ENCODE measurements around the gene DYRK1A.

DYRK1A gene

DNA sequence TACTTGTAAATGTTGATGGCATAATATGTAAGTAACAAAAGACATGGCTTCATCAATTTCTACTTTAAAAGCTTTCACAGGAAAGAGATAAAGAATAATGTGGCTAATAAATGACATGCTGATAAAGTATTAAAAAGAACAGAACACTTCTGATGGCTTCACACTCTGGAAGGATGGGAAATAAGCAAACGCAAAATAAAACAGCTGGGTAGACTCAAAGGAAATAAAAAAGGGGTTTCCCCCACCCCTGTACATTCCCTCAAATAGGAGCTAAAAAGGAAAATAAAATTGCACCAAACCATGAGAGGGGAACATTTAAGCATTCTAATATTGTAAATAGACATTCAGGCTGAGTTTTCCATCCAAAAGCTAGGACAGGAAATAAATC lies 27.0 kb upstream of the DYRK1A start:
- Histone ChIP-seq H3K9ac (ENCODE audit: low read depth in 1 of 2, low read length in 2 of 2) (no peak overlapping the region), H3K27me3 (ENCODE audit: control insufficient read depth in 2 of 2, insufficient read depth in 2 of 2, low read length in 2 of 2) (no peaks in the 10 kb centered on the region), H3K9me3 (ENCODE audit: control insufficient read depth in 2 of 2, low read length in 2 of 2) (no peaks in the 10 kb centered on the region), H3K27ac (ENCODE audit: low read depth in 2 of 2, low read length in 2 of 2) (no peak overlapping the region), H3K4me1 (ENCODE audit: control insufficient read depth in 2 of 2, insufficient read depth in 2 of 2, low read length in 2 of 2) (peaks cover 0 to 4% of the 10 kb centered on the region in 2 donors), H3K36me3 (ENCODE audit: control insufficient read depth in 2 of 2, insufficient read depth in 2 of 2, low read length in 2 of 2) (no peaks in the 10 kb centered on the region), H3K4me3 (ENCODE audit: low read length in 2 of 2) (no peak overlapping the region)

DNA sequence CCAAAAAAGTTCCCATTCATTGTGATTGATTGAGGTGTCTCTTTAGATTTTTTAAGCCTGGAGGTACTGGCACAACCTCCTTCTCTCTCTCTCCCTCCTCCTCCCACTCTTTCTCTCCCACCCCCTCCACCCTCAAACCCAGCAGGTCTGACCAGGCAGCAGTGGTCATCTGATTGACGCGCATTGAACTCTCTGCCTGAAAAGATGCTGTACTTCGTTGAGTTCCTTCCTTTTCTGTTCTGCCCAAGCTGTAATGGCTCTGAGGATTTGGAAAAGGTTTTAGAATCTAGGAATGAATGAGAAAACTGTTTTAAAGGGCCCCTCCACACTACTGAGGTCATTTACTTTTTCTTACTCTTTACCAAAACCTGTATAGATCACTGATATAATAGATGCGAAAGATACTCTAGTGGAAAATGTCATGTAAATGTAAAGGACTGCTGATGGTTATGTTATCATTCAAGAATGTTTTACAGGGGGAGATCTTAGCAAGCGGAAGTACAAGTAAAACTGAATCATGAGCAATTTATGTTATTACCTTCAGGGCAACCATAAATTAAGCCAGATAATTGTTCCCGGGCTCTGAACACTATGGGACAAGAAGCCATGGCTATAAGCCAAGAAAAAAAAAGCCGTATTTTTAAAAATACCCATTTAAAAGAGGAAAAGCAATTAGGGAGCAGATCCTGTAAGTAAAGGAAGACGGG lies 25.2 kb upstream of the DYRK1A start:
- Histone ChIP-seq H3K9me3 (ENCODE audit: control insufficient read depth in 2 of 2, low read length in 2 of 2) (no peaks in the 10 kb centered on the region), H3K27ac (ENCODE audit: low read depth in 2 of 2, low read length in 2 of 2) (no peak overlapping the region), H3K9ac (ENCODE audit: low read depth in 1 of 2, low read length in 2 of 2) (no peak overlapping the region), H3K36me3 (ENCODE audit: control insufficient read depth in 2 of 2, insufficient read depth in 2 of 2, low read length in 2 of 2) (no peaks in the 10 kb centered on the region), H3K4me3 (ENCODE audit: low read length in 2 of 2) (no peak overlapping the region), H3K27me3 (ENCODE audit: control insufficient read depth in 2 of 2, insufficient read depth in 2 of 2, low read length in 2 of 2) (no peaks in the 10 kb centered on the region), H3K4me1 (ENCODE audit: control insufficient read depth in 2 of 2, insufficient read depth in 2 of 2, low read length in 2 of 2) (peaks cover 0 to 4% of the 10 kb centered on the region in 2 donors)

DNA sequence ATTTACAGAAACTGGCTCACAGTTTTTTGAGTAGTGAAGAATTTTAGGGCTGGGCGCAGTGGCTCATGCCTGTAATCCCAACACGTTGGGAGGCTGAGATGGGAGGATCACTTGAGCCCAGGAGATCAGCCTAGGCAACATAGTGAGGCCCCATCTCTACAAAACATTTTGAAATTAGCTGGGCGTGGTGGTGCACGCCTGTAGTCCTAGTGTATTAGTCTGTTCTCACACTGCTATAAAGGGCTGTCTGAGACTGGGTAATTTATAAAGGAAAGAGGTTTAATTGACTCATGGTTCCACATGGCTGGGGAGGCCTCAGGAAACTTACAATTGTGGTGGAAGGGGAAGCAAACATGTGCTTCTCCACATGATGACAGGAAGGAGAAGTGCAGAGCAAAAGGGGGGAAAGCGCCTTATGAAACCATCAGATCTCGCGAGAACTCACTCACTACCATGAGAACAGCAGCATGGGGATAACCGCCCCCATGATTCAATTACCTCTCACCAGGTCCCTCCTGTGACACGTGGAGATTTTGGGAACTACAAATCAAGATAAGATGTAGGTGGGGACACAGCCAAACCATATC lies 24.4 kb upstream of the DYRK1A start:
- Histone ChIP-seq H3K4me3 (ENCODE audit: low read length in 2 of 2) (no peak overlapping the region), H3K9me3 (ENCODE audit: control insufficient read depth in 2 of 2, low read length in 2 of 2) (no peaks in the 10 kb centered on the region), H3K9ac (ENCODE audit: low read depth in 1 of 2, low read length in 2 of 2) (no peak overlapping the region), H3K36me3 (ENCODE audit: control insufficient read depth in 2 of 2, insufficient read depth in 2 of 2, low read length in 2 of 2) (no peaks in the 10 kb centered on the region), H3K27me3 (ENCODE audit: control insufficient read depth in 2 of 2, insufficient read depth in 2 of 2, low read length in 2 of 2) (no peaks in the 10 kb centered on the region), H3K27ac (ENCODE audit: low read depth in 2 of 2, low read length in 2 of 2) (no peak overlapping the region), H3K4me1 (ENCODE audit: control insufficient read depth in 2 of 2, insufficient read depth in 2 of 2, low read length in 2 of 2) (peaks cover 0 to 4% of the 10 kb centered on the region in 2 donors)

DNA sequence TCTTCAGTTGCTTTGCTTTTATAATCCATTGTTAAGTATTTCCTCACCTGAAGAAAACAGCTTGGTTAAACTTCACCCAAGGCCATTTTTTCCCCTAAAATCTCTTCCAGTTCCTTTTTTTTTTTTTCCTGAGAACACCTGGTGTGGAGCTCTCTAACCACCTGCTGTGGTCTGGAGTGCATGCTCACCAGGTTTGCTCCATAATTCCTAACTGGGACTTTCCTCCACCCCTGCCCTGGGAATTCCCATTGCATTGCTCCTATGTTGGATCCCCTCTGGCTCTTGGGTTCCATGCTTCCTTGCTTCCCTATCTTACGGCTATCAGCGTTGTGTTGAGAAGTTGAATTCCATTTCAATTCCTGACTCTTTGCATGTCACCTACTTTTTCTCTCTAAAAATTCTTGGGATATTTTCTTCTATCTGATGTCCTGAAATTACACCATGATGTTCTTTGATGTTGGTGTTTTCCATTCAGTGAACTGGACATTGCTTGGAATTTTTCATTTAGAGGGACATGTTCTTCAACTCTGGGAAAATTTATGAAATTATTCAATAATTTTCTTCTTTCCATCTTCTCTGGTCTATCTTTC lies 19.6 kb upstream of the DYRK1A start:
- H3K27me3 ChIP-seq (ENCODE audit: control insufficient read depth in 2 of 2, insufficient read depth in 2 of 2, low read length in 2 of 2), result no peaks in the 10 kb centered on the region
- H3K4me3 ChIP-seq (ENCODE audit: low read length in 2 of 2), result no peak overlapping the region
- peaks cover 3 to 4% of the 10 kb centered on the region in 2 donors for H3K9me3 ChIP-seq (ENCODE audit: control insufficient read depth in 2 of 2, low read length in 2 of 2)
- no peaks in the 10 kb centered on the region for H3K4me1 ChIP-seq (ENCODE audit: control insufficient read depth in 2 of 2, insufficient read depth in 2 of 2, low read length in 2 of 2)
- H3K9ac ChIP-seq (ENCODE audit: low read depth in 1 of 2, low read length in 2 of 2), result no peak overlapping the region
- H3K36me3 ChIP-seq (ENCODE audit: control insufficient read depth in 2 of 2, insufficient read depth in 2 of 2, low read length in 2 of 2), result no peaks in the 10 kb centered on the region
- H3K27ac ChIP-seq (ENCODE audit: low read depth in 2 of 2, low read length in 2 of 2), result no peak overlapping the region

DNA sequence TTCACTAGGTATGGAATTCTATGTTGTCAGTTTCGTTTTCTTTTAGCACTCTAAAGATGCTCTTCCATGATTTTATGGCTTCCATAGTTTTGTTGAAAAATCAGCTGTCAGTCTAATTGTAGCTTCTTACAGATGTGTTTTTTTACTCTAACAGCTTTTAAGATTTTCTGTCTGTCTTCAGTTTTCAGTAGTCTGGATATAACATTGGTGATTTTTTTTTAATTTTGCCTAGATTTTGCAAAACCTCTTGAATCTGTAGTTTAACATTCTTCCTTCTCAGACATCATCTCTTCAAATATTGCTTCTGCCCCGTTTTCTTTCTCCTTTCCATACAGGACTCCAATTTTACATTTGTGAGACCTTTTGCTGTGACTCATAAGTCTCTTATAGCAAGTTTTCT lies 17.9 kb upstream of the DYRK1A start:
- H3K4me1 ChIP-seq (ENCODE audit: control insufficient read depth in 2 of 2, insufficient read depth in 2 of 2, low read length in 2 of 2), result no peaks in the 10 kb centered on the region
- H3K27me3 ChIP-seq (ENCODE audit: control insufficient read depth in 2 of 2, insufficient read depth in 2 of 2, low read length in 2 of 2), result no peaks in the 10 kb centered on the region
- H3K4me3 ChIP-seq (ENCODE audit: low read length in 2 of 2), result no peak overlapping the region
- H3K9ac ChIP-seq (ENCODE audit: low read depth in 1 of 2, low read length in 2 of 2), result no peak overlapping the region
- H3K9me3 ChIP-seq (ENCODE audit: control insufficient read depth in 2 of 2, low read length in 2 of 2), result peaks cover 3 to 4% of the 10 kb centered on the region in 2 donors
- no peaks in the 10 kb centered on the region for H3K36me3 ChIP-seq (ENCODE audit: control insufficient read depth in 2 of 2, insufficient read depth in 2 of 2, low read length in 2 of 2)
- no peak overlapping the region for H3K27ac ChIP-seq (ENCODE audit: low read depth in 2 of 2, low read length in 2 of 2)

DNA sequence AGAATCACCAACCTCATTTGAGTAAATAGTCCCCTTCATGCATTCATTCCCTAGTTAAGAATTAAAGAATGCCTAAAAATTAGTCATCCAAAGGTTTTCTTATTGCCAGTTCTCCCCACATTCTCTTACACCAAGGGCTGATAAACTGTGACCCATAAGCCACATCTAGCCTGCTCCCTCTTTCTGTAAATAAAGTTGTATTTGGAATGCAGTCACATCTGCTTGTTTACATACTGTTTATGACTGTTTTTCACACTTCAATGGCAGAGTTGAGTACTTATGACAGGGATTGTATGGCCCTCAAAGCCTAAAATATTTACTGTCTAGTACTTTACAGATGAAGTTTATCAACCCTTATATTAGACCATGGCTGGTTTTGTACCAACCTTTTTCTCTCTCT lies 16.1 kb upstream of the DYRK1A start:
- Histone ChIP-seq H3K9ac (ENCODE audit: low read depth in 1 of 2, low read length in 2 of 2) (no peak overlapping the region), H3K36me3 (ENCODE audit: control insufficient read depth in 2 of 2, insufficient read depth in 2 of 2, low read length in 2 of 2) (no peaks in the 10 kb centered on the region), H3K27ac (ENCODE audit: low read depth in 2 of 2, low read length in 2 of 2) (no peak overlapping the region), H3K4me3 (ENCODE audit: low read length in 2 of 2) (no peak overlapping the region), H3K9me3 (ENCODE audit: control insufficient read depth in 2 of 2, low read length in 2 of 2) (peaks cover 3 to 4% of the 10 kb centered on the region in 2 donors), H3K27me3 (ENCODE audit: control insufficient read depth in 2 of 2, insufficient read depth in 2 of 2, low read length in 2 of 2) (no peaks in the 10 kb centered on the region), H3K4me1 (ENCODE audit: control insufficient read depth in 2 of 2, insufficient read depth in 2 of 2, low read length in 2 of 2) (no peaks in the 10 kb centered on the region)

DNA sequence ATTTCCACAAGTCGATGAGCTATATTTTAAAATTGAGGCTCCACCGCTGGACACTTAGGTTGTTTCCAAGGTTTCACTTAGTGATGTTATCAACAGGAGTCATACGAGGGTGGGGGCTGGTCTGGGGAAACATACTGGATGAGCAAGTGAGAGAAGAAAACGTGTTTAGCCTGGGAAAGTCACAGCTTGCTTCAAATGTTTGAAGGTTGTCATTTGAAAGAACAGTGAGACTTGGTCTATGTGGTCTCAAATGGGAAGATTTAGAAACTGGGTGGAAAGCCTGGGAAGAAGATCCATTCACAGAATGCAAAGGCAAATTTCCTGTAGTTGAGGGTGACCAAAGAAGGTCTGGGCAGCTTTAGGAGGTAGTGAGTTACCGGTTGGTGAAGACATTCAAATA lies 9.9 kb upstream of the DYRK1A start:
- no peak overlapping the region for H3K9ac ChIP-seq (ENCODE audit: low read depth in 1 of 2, low read length in 2 of 2)
- H3K27me3 ChIP-seq (ENCODE audit: control insufficient read depth in 2 of 2, insufficient read depth in 2 of 2, low read length in 2 of 2), result no peaks in the 10 kb centered on the region
- no peak overlapping the region for H3K4me3 ChIP-seq (ENCODE audit: low read length in 2 of 2)
- H3K36me3 ChIP-seq (ENCODE audit: control insufficient read depth in 2 of 2, insufficient read depth in 2 of 2, low read length in 2 of 2), result no peaks in the 10 kb centered on the region
- no peak overlapping the region for H3K27ac ChIP-seq (ENCODE audit: low read depth in 2 of 2, low read length in 2 of 2)
- H3K9me3 ChIP-seq (ENCODE audit: control insufficient read depth in 2 of 2, low read length in 2 of 2), result no peaks in the 10 kb centered on the region
- no peaks in the 10 kb centered on the region for H3K4me1 ChIP-seq (ENCODE audit: control insufficient read depth in 2 of 2, insufficient read depth in 2 of 2, low read length in 2 of 2)

DNA sequence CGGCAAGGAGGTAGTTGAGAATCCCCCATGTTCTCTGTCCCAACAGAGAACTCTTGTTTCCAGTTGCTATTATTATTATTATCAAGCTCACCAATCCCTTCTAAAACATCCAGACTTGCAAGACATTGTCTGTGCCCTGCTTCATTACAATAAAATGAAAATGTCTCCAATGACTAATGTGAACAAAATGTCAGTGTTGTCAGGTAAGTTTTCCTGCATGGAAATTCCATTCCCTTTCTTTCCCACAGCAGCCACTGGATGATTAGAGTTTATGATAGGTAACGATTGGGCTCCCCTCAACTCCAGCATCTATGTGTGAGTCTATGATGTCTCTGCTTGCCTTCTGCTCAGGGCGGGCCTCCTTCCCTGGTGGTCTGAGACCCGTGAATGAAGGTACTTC lies 8.9 kb upstream of the DYRK1A start:
- Histone ChIP-seq H3K9me3 (ENCODE audit: control insufficient read depth in 2 of 2, low read length in 2 of 2) (no peaks in the 10 kb centered on the region), H3K4me1 (ENCODE audit: control insufficient read depth in 2 of 2, insufficient read depth in 2 of 2, low read length in 2 of 2) (no peaks in the 10 kb centered on the region), H3K36me3 (ENCODE audit: control insufficient read depth in 2 of 2, insufficient read depth in 2 of 2, low read length in 2 of 2) (no peaks in the 10 kb centered on the region), H3K4me3 (ENCODE audit: low read length in 2 of 2) (no peak overlapping the region), H3K9ac (ENCODE audit: low read depth in 1 of 2, low read length in 2 of 2) (no peak overlapping the region), H3K27ac (ENCODE audit: low read depth in 2 of 2, low read length in 2 of 2) (no peak overlapping the region), H3K27me3 (ENCODE audit: control insufficient read depth in 2 of 2, insufficient read depth in 2 of 2, low read length in 2 of 2) (no peaks in the 10 kb centered on the region)

DNA sequence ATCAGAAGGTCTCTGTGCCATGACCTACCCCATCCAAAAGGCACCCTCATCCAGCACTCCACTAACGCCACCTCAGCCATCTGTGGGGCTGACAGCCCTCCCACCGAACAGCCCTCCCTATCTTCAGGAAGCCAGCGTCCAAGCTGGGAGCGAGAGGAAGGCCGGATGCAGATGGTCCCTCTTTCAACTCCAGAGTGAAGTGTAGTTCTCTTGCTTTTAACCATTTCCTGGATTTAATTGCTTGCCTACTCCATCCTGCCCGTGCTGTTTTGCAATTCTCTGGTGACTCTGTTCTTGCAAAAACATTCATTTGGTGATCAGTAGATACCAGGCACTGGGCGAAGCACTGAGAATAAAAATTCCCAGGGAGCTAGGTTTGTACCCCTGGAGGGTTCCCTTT lies 8.2 kb upstream of the DYRK1A start:
- Histone ChIP-seq H3K27me3 (ENCODE audit: control insufficient read depth in 2 of 2, insufficient read depth in 2 of 2, low read length in 2 of 2) (no peaks in the 10 kb centered on the region), H3K4me3 (ENCODE audit: low read length in 2 of 2) (no peak overlapping the region), H3K27ac (ENCODE audit: low read depth in 2 of 2, low read length in 2 of 2) (no peak overlapping the region), H3K9ac (ENCODE audit: low read depth in 1 of 2, low read length in 2 of 2) (no peak overlapping the region), H3K4me1 (ENCODE audit: control insufficient read depth in 2 of 2, insufficient read depth in 2 of 2, low read length in 2 of 2) (no peaks in the 10 kb centered on the region), H3K9me3 (ENCODE audit: control insufficient read depth in 2 of 2, low read length in 2 of 2) (no peaks in the 10 kb centered on the region), H3K36me3 (ENCODE audit: control insufficient read depth in 2 of 2, insufficient read depth in 2 of 2, low read length in 2 of 2) (no peaks in the 10 kb centered on the region)

DNA sequence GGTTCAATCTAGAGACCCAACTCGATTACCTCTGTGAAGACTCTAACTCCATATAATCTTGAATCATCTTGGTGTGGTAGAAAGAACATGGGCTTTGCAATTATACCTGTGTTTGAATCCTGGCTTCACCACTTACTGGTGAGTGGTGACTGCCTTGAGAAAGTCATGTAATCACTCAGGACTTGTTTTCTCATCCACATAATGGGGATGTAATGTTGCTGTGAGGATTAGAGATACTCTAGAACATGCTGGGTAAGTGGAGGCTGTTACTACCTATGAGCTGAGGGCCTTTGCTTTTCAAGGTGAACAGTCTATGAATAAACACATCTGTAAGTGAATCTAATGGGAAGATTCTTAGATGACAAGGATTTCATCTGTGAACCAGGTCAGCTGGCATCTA lies 2.6 kb upstream of the DYRK1A start:
- Histone ChIP-seq H3K27ac (ENCODE audit: low read depth in 2 of 2, low read length in 2 of 2) (no peak overlapping the region), H3K27me3 (ENCODE audit: control insufficient read depth in 2 of 2, insufficient read depth in 2 of 2, low read length in 2 of 2) (no peaks in the 10 kb centered on the region), H3K9ac (ENCODE audit: low read depth in 1 of 2, low read length in 2 of 2) (no peak overlapping the region), H3K36me3 (ENCODE audit: control insufficient read depth in 2 of 2, insufficient read depth in 2 of 2, low read length in 2 of 2) (no peaks in the 10 kb centered on the region), H3K9me3 (ENCODE audit: control insufficient read depth in 2 of 2, low read length in 2 of 2) (no peaks in the 10 kb centered on the region), H3K4me3 (ENCODE audit: low read length in 2 of 2) (no peak overlapping the region), H3K4me1 (ENCODE audit: control insufficient read depth in 2 of 2, insufficient read depth in 2 of 2, low read length in 2 of 2) (peaks cover 8 to 12% of the 10 kb centered on the region in 2 donors)
